Osteoblast (primary cell): ENCODE data around the gene ADORA2A. TPM values are rescaled to one million over a fixed set of nuclear protein-coding genes. Genes with fewer than 3 reads are reported as not detected.

ENCODE experiments used
- DNase-seq: peaks from one replicate; pipeline ENCODE4 v3.0.0; 2011; ENCODE audit warnings: low spot score, mixed read lengths; ENCODE audit not compliant: insufficient read length; ENCODE audit errors: missing footprints
- H2AFZ ChIP-seq: 2 replicates; pipeline ENCODE4 v1.6.0; 2011; ENCODE audit warnings: mild to moderate bottlenecking, low read length
- H3K27ac ChIP-seq: 2 replicates; pipeline ENCODE4 v1.5.1; 2011; ENCODE audit warnings: mild to moderate bottlenecking, low read depth, low read length, moderate library complexity
- H3K27me3 ChIP-seq: 2 replicates; pipeline ENCODE4 v1.6.0; 2012; ENCODE audit warnings: mild to moderate bottlenecking, control low read depth, inconsistent platforms, low read length, moderate library complexity; ENCODE audit not compliant: insufficient read depth
- H3K36me3 ChIP-seq: 2 replicates; pipeline ENCODE4 v1.5.1; 2011; ENCODE audit warnings: mild to moderate bottlenecking, low read length, control low read depth, moderate library complexity; ENCODE audit not compliant: insufficient read depth
- H3K4me1 ChIP-seq: 2 replicates; pipeline ENCODE4 v1.5.1; 2011; ENCODE audit warnings: mild to moderate bottlenecking, low read length, control low read depth, moderate library complexity; ENCODE audit not compliant: insufficient read depth
- H3K4me2 ChIP-seq: 2 replicates; pipeline ENCODE4 v1.6.0; 2011; ENCODE audit warnings: mild to moderate bottlenecking, low read length; ENCODE audit not compliant: insufficient read depth
- H3K4me3 ChIP-seq: fragments of 200-600 bp; sonication (generic); 3 replicates; pipeline ENCODE4 v1.5.1; 2012; ENCODE audit warnings: mild to moderate bottlenecking, low read length, inconsistent platforms; ENCODE audit not compliant: insufficient read depth
- H3K79me2 ChIP-seq: 2 replicates; pipeline ENCODE4 v1.6.0; 2012; ENCODE audit warnings: mild to moderate bottlenecking, low read length, control low read depth, inconsistent platforms; ENCODE audit not compliant: insufficient read depth
- H3K9me3 ChIP-seq: 2 replicates; pipeline ENCODE4 v1.5.1; 2011; ENCODE audit warnings: low read depth, low read length, control low read depth
- H4K20me1 ChIP-seq: 2 replicates; pipeline ENCODE4 v1.6.0; 2012; ENCODE audit warnings: mild to moderate bottlenecking, low read length, control low read depth; ENCODE audit not compliant: insufficient read depth
- CTCF ChIP-seq: IDR thresholded peaks from 2 replicates; pipeline ENCODE4 v1.5.1; 2011; ENCODE audit warnings: mild to moderate bottlenecking, low read depth, low read length, moderate library complexity; ENCODE audit errors: extremely low read depth
- total RNA-seq: library from RNA; depleted of rRNA; stranded (reverse); fragments of >200 nt; gene quantifications from 2 replicates; pipeline ENCODE4 v1.2.3, GENCODE V29; 2012

Gene ADORA2A
- total RNA-seq, 1 donor = 0.72 TPM

GRCh38 chr22:24451162-24451561 lies 23.8 kb downstream of the ADORA2A start:
- Histone ChIP-seq H3K4me1 (no peaks in the 10 kb centered on the region), H3K4me3 (no peak overlapping the region), H3K36me3 (no peaks in the 10 kb centered on the region), H4K20me1 (no peaks in the 10 kb centered on the region), H3K4me2 (no peak overlapping the region), H3K27me3 (peaks cover 6% of the 10 kb centered on the region), H3K79me2 (no peaks in the 10 kb centered on the region), H3K9me3 (no peaks in the 10 kb centered on the region), H3K27ac (no peak overlapping the region), H2AFZ (no peak overlapping the region)
- TF ChIP-seq CTCF = no peak
- no peak for DNase-seq

- no peak for DNase-seq
These were observed 26.5 kb downstream of the ADORA2A start for GRCh38 chr22:24453853-24454252.

GRCh38 chr22:24455039-24455438 lies 27.6 kb downstream of the ADORA2A start:
- Histone ChIP-seq H3K79me2 (no peaks in the 10 kb centered on the region), H3K9me3 (no peaks in the 10 kb centered on the region), H3K36me3 (no peaks in the 10 kb centered on the region), H4K20me1 (no peaks in the 10 kb centered on the region), H3K27me3 (peaks cover 4% of the 10 kb centered on the region), H3K27ac (no peak overlapping the region), H3K4me2 (no peak overlapping the region), H2AFZ (no peak overlapping the region), H3K4me3 (no peak overlapping the region), H3K4me1 (no peaks in the 10 kb centered on the region)
- no peak for TF ChIP-seq CTCF
- no peak for DNase-seq

More at GRCh38 chr22:24453853-24454252, 26.5 kb downstream of the ADORA2A start:
- H3K4me2 ChIP-seq = no peak overlapping the region
- no peaks in the 10 kb centered on the region for H3K9me3 ChIP-seq
- H3K4me1 ChIP-seq = no peaks in the 10 kb centered on the region
- no peaks in the 10 kb centered on the region for H4K20me1 ChIP-seq
- no peak overlapping the region for H2AFZ ChIP-seq
- TF ChIP-seq CTCF = no peak
- no peak overlapping the region for H3K27ac ChIP-seq
- H3K4me3 ChIP-seq = no peak overlapping the region
- H3K79me2 ChIP-seq = no peaks in the 10 kb centered on the region
- peaks cover 4% of the 10 kb centered on the region for H3K27me3 ChIP-seq
- H3K36me3 ChIP-seq = no peaks in the 10 kb centered on the region

GRCh38 chr22:24455751-24456426 lies 28.5 kb downstream of the ADORA2A start:
- Histone ChIP-seq H3K4me3 (no peak overlapping the region), H3K27ac (no peak overlapping the region), H3K79me2 (no peaks in the 10 kb centered on the region), H3K4me1 (no peaks in the 10 kb centered on the region), H3K36me3 (no peaks in the 10 kb centered on the region), H3K27me3 (peaks cover 4% of the 10 kb centered on the region), H2AFZ (no peak overlapping the region), H4K20me1 (no peaks in the 10 kb centered on the region), H3K4me2 (no peak overlapping the region), H3K9me3 (no peaks in the 10 kb centered on the region)
- no peak for TF ChIP-seq CTCF
- no peak for DNase-seq
